HG02840 (cell line): ENCODE measurements around the gene MRPL9.
"Not testable (repeated sequence)": the region's sequence is repeated elsewhere in the genome, so short reads cannot be mapped to it uniquely, and the experiment has no call there.

Experiments used
- ATAC-seq: cut with Tn5 transposase; IDR thresholded peaks from one replicate; pipeline ENCODE4 v1.9.1; 2021; ENCODE audit warnings: mild to moderate bottlenecking, moderate library complexity, moderate number of reproducible peaks; ENCODE audit not compliant: unreplicated experiment, low FRiP score

Gene MRPL9

DNA sequence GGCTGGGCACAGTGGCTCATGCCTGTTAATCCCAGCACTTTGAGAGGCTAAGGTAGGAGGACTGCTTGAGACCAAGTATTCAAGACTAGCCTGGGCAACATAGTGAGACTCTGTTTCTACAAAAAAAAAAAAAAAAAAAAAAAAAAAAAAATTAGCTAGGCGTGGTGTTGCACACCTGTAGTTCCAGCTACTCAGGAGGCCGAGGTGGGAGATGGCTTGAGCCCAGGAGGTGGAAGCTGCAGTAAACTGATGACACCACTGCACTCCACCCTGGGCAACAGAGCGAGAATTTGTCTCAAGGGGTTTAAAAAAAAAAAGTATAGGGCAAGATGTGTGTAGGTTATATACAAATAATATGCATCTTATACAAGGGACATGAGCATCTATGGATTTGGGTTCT, 24.4 kb upstream of the MRPL9 start:
- no peak for ATAC-seq

DNA sequence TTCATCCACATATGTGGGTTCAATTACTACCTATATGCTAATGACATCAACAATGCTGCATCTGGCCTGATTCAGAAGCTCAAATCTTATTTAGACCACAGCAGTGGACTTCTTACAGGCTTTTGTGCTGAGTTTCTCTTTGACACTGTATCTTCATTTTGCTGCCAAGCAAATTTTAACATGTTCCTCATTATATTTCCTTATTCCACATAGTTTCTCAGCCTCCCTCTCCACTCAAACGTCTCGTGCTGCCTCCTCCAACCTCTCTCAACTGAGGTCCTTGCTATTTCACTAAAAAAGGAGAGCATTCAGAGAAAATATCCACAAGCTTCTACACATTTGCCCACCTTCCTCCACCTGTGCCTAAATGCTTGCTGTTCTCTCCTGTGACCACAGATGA, 20.5 kb upstream of the MRPL9 start:
- no peak for ATAC-seq

DNA sequence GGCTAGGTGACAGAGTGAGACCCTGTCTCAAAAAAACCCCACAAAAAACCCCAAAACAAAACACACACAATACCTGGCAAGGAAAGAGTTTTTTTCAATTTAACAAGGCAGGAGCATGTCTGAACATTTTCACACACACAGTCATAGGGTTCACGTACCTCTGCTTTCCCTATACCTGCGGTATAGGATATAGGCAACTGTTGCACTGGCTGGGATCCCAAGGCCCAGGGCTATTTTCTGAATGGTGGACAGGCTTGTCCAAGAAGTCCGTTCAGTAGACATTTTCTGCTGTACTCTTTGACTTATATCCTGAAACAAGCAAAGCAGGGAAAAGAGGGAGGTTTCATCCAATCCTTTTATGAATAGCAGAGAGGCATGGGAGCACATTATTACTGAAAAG, 19.4 kb upstream of the MRPL9 start:
- ATAC-seq, result no peak

DNA sequence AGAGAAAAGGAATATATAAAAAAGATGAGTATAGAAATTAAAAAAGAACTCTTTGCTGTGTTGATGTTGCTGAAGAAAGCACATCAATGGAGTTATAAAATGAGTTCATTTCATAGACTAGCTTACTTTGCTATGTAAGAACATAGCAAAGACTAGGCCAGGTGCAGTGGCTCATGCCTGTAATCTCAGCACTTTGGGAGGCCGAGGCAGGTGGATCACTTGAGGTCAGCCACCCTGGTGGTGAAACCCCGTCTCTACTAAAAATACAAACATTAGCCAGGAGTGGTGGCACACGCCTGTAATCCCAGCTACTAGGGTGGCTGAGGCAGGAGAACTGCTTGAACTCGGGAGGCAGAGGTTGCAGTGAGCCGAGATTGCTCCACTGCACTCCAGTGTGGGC, 18.7 kb upstream of the MRPL9 start:
- not testable (repeated sequence) for ATAC-seq

DNA sequence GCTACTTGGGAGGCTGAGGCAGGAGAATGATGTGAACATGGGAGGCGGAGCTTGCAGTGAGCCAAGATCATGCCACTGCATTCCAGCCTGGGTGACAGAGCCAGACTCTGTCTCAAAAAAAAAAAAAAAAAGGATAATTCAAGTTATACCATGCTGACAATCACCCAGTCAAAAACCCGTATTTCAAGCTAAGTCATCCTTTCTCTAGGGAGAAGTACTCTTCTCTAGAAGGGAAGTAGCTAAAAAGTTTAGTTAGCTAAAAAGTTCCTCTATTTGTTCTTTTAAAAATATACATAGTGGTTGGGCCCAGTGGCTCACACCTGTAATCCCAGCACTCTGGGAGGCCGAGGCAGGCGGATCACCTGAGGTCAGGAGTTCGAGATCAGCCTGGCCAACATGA, 17.4 kb upstream of the MRPL9 start:
- not testable (repeated sequence) for ATAC-seq

DNA sequence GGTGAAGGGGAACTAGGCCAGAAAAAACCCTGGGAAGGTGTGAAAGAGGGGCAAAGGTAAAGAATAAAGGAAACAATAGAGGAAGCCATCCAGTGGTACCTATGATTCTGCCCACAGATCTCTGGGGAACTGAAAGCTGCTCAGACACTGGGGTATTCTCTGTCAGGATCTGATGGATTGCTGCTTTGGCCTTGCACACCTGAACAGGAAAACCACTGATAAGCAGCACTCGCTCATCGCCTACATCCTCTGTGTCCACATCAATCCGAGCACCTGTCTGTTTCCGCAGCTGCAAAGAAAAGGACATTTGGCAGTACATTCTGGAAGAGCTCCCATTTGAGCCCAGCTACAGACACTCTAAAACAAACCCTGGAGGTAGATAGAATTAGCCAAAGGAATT, 16.6 kb upstream of the MRPL9 start:
- ATAC-seq, result no peak

DNA sequence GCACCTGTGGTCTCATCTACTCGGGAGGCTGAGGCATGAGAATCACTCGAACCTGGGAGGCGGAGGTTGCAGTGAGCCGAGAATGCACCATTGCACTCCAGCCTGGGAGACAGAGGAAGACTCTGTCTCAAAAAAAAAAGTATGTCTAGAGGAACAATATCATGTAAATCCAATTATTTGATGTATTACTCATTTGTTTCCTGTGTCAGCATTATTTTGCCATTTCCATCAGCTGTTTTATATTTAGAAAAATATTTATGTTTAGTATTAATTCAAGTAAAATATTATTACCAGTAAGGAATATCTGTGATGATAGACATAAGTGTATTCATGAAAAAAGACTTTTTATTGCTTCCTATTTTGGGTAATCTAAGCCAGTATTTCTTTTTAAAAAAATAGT, 14.0 kb upstream of the MRPL9 start:
- ATAC-seq, result no peak

DNA sequence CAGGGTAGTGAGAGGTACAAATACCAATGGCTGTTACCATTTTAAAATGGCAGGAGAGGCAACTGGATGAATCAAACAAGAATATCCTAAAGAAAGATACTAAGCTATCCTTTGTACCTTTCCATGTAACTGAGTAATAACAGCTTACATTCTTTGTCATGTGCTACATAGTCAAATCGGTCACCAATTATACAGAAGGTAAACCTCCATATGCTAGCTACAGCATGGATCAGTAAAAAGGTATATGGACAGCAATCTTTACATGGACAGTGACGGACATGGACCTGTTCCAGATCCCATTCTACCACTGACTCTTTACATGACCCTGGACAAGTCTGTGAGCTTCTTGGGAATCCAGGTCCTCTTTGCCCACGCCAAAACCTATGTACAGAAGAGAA, 13.4 kb upstream of the MRPL9 start:
- ATAC-seq, result no peak

DNA sequence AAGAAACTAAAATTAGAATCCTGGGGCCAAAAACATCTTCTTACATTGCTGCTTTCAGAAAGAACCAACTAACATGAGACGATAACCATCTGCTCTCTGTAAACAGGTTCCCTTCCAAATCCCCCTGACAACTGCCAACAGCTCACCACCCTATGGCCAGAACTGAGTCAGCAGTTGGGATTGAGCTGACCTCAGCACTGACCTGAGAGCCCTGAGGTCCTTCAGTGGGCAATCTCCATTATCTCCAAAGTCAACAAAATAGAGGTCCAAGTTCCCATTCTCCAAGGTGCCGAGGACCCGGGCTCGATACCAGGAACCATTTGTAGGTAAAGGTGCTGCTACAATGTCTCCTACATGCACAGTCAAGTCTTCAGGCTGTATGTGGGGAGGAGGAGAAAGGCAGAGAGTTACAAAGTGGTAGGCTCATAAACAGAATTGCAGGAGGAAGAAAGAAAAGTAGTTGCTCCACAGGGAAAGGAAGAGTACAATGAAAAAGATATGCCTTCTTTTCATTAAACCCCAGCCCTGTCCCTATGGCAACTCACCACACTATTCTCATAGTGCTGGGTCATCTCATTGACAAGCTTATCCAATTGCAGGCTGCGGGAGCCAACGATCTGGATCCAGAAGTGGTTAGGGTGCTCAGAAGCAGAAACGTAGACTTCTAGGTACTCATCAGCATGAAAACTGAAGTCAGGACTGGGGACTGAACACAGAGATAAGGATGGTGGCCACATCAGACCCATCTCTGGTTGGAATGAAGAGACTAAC, 12.8 kb upstream of the MRPL9 start:
- no peak for ATAC-seq

DNA sequence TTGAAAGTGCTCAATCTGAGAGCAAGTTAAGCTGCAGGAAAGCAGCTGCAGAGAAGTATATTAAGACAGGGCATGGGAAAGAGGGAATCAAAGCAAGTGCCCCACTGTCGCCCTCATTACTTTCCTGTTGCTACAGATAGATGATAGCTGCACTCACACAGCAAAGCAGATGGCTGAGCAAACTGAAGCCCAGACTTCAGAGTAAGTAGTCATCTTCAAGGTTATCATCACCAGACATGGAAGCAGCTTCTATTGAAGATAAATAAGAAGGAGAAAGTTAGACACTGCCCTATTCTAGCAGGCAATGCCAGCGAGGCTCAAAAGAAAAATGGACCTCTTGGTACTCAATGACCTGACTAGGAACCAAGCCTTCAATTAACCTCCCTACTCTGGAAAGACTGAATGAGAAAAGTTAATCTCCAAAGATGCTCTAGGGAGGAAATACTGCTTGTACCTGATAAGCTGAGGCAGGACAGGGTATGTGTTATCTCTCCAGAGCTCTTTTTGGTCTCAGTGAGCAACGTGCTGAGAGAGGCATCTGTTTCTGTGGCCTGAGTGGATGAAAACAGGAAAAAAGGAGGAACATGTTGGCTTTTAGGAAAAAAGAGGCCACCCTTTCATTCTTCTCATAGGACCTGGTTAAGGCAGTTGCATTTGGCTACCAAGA, 11.1 kb upstream of the MRPL9 start:
- no peak for ATAC-seq

DNA sequence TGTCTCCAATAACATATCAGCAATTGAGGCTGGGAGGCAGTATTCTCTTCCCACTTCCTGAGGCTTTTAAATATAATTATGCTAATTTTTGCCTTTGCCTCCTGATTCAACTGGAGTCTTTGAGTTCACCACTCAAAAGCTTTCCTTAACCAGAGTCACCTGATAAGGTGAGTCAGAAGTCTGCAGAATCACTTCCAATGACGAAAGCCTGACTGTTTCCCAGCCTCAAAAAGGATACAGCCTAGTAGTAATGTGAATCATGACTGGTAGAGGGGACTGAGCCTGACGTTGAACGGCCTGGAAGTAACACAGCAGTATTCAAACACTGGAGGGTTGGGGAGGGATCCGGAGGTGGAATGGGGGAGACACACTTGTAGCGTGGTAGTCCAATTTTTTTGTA, 10.4 kb upstream of the MRPL9 start:
- ATAC-seq, result no peak

DNA sequence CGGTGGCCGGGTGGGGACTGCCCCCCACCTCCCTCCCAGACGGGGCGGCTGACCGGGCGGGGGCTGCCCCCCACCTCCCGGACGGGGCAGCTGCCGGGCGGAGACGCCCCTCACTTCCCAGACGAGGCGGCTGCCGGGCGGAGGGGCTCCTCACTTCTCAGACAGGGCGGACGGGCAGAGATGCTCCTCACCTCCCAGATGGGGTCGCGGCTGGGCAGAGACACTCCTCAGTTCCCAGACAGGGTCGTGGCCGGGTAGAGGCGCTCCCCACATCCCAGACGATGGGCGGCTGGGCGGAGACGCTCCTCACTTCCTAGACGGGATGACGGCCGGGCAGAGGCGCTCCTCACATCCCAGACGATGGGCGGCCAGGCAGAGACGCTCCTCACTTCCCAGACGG, 6.0 kb upstream of the MRPL9 start:
- not testable (repeated sequence) for ATAC-seq

DNA sequence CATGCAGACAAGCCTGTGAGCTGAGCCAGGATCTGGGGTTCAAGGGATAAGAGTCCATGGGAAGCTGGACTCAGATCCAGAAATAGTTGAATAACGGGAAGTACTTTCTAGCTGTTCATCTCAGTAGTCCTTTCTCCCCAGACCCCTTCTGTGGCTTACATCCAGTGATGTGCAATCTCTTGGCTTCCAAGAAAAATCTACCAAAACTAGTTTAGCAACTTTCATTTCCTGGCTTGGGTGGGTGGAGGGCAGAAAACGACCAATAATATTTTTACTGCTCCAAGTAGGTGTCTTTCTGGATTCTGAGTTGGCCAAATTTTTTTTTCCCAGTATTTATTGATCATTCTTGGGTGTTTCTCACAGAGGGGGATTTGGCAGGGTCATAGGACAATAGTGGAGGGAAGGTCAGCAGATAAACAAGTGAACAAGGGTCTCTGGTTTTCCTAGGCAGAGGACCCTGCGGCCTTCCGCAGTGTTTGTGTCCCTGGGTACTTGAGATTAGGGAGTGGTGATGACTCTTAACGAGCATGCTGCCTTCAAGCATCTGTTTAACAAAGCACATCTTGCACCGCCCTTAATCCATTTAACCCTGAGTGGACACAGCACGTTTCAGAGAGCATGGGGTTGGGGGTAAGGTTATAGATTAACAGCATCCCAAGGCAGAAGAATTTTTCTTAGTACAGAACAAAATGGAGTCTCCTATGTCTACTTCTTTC, 5.2 kb upstream of the MRPL9 start:
- not testable (repeated sequence) for ATAC-seq

DNA sequence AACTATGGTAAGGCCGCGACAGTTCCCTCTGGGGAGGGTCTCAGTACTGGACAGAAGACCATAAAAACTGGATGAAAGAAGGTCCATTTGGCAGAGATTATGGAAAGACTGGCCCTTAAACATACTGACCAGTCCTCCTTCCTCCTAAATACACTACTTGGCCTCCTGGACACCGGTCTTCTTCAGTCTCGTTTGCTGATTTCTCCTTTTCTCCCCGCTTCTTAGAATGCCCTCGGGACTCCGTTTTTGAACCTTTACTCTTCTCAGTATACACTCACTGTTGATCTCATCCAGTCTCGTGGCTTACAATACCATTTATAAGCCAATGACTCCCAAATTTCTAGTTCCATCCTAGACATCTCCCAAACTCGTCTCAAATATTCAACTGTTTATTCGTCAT, 694 bp upstream of the MRPL9 start:
- ATAC-seq, result no peak

DNA sequence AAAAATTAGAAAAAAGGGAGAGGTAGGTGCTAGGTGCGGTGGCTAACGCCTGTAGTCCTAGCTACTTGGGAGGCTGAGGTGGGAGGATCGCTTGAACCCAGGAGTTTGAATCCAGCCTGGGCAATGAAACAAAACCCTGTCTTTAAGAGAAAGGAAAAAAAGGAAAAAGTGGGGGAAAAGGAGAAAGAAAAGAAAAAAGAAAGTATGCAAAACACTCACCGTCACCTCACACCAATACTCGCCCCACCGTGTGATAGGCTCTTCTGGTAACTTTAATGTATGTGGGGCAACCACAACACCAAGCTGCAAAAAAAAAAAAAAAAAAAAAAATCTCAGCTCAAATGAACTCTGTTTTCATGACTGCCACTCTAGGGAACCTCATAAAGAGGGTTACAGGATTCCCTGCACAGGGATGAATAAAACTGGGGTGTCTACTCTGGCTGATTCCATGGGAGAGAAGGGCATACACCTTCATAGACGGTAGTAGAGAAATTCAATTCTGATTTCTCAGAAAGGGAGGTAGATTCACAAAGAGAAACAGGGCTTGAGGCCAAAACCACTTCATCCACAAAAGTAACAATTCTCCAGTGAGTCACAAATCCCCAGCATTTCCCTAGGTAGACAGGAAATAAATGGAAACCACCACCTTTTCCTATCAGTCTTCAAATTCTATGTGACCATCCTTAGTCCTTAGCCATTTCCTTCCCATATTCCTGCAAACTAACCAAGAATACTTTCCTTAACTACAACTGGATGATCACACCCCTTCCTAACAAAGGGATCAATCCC, 2.5 kb downstream of the MRPL9 start:
- no peak for ATAC-seq

DNA sequence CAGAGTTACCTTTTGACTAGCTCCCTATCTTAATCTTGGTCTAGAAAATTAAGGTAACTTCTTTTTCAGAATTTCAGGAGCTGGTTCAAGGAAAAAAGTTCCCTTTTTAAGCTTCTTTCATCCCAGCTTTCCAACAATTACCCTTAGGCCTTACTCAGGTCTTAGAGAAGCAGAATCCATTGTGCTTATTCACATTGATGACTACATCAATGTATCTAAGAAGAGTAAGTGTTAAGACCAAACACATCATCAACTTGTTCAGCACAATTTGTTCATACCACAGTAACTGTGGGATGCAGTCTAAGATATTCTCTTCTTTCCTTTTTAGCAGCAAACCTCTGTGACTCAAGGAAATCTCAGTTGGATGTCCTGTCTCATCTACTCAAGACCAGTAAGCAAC, 4.1 kb downstream of the MRPL9 start:
- ATAC-seq, result no peak

DNA sequence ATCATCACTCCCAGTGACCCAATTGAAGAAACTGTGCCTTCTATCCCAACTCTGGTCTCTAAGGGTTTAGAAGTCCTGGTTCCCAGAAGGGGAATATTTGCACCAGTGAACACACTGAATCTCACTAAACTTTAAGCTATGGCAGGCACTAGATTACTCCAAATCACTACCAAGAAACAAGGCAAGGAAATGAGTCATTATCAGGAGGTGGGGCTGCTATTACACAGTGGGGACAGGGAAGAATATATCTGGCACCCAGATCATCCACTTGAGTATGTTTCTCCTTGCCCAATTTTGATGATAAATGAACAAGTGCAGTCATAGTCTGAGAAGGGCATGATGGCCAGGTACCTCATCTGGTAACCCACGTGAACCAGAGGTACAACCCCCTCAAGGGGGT, 7.0 kb downstream of the MRPL9 start:
- no peak for ATAC-seq

DNA sequence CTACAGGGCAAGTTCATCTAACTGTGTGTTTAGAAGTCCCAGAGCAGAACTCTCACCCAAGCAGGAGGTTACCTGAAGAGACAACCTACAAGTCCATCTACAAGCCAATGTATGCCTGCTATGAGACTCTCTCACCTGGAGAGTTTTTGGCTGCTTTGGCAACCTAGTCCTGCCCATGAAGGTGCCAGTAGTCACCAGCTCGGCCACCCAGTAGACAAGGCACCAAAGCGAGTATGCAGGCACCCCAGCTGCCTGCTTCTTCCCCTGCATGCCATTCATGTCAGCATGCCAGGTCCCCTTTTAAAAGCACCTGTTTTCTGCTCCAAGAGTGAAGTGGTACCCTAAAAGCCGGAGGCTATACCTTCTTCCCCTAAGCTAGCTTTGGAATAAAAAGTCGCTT, 21.8 kb downstream of the MRPL9 start:
- ATAC-seq, result no peak

DNA sequence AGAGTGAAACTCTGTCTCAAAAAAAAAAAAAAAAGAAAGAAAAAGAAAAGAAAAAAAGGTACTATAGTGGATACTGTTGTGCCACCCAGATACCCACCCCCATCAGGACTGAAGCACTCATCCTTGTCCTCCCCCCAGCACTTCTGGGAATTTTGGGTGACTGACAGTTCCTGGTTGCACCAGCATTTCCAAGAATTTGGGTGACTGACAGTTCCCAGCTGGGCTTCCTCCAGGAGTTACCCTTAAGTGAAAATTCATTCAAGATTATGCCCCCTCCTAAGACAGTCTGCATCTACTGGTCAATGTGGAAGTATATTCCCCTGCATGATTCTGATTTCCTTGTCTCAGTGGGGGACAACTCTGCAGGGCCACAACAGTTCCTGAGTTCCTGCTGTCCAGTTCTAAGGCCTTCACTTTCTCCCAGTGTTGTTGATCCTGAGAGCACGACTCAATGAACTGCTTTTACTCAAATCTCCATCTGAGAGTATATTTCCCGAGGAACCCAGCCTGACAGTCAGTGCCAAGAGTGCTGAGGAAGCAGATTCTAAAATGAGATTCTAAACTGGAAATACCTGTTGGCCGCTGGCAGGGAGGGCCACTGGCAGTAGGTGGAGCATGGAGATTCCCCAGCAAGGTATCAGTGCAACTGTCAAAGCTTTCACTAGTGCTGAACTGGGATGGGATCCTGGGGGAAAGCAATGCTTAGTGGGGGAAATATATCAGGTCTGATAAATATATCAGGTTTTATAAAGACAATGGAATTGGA, 23.5 kb downstream of the MRPL9 start:
- no peak for ATAC-seq

DNA sequence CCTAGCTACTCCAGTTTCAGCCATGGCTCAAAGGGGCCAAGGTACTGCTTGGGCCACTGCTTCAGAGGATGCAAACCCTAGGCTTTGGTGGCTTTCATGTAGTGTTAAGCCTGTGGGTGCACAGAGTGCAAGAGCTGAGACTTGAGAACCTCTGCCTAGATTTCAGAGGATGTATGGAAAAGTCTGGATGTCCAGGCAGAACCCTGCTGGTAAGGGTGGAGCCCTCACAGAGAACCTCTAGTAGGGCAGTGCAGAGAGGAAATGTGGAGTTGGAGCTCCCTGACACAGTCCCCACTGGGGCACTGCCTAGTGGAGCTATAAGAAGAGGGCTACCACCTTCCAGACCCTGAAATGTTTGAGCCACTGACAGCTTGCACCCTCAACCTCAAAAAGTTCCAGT, 25.8 kb downstream of the MRPL9 start:
- no peak for ATAC-seq
